K562 (cell line): ENCODE measurements around the gene CCDC136. TPM values are rescaled to one million over a fixed set of nuclear protein-coding genes. Genes with fewer than 3 reads are reported as not detected.

Source experiments
- BDP1 ChIP-seq: IDR thresholded peaks from 3 replicates; pipeline ENCODE4 v1.6.1; 2011; ENCODE audit not compliant: insufficient read length, insufficient read depth
- CCNT2 ChIP-seq: IDR thresholded peaks from 2 replicates; pipeline ENCODE4 v1.6.1; 2011; ENCODE audit warnings: borderline replicate concordance, low read depth, mild to moderate bottlenecking, moderate library complexity, mixed read lengths, low read length; ENCODE audit not compliant: insufficient read length; ENCODE audit errors: extremely low read depth
- ESRRB ChIP-seq: fragments of 250-450 bp; sonication (Bioruptor Pico); IDR thresholded peaks from 2 replicates; pipeline ENCODE4 v1.5.0; 2020; ENCODE audit warnings: mild to moderate bottlenecking, moderate library complexity, borderline replicate concordance
- GABPB2 ChIP-seq: fragments of 250-450 bp; sonication (Bioruptor Pico); conservative IDR thresholded peaks from 2 replicates; pipeline ENCODE4 v1.5.1; 2021; ENCODE audit warnings: mild to moderate bottlenecking
- HMG20B ChIP-seq: fragments of 250-450 bp; sonication (Bioruptor Pico); IDR thresholded peaks from 2 replicates; pipeline ENCODE4 v1.5.0; 2021; ENCODE audit warnings: mild to moderate bottlenecking
- MCM7 ChIP-seq, 2 experiments: fragments of 450-650 bp; IDR thresholded peaks; 2 replicates each; pipeline ENCODE4 v1.6.1; 2016 to 2018
- MTA2 ChIP-seq: fragments of 450-650 bp; IDR thresholded peaks from 2 replicates; pipeline ENCODE4 v1.6.1; 2016; ENCODE audit warnings: low read depth
- NFE2 ChIP-seq: IDR thresholded peaks from 2 replicates; pipeline ENCODE4 v1.6.1; 2014; ENCODE audit warnings: antibody characterized with exemption, low read depth
- NR3C1 ChIP-seq: sonication (generic); formaldehyde crosslinking; IDR thresholded peaks from 2 replicates; pipeline ENCODE4 v1.8.1; 2022; ENCODE audit warnings: missing genetic modification reagents
- RBBP5 ChIP-seq: fragments of 200-600 bp; sonication (generic); IDR thresholded peaks from 2 replicates; pipeline ENCODE4 v1.6.1; 2012; ENCODE audit warnings: borderline replicate concordance, mild to moderate bottlenecking, low read length, control low read depth, inconsistent platforms; ENCODE audit not compliant: insufficient read depth, poor library complexity, severe bottlenecking
- RBM25 ChIP-seq: fragments of 200-400 bp; formaldehyde crosslinking; IDR thresholded peaks from 2 replicates; pipeline ENCODE4 v1.6.1; 2018; ENCODE audit warnings: low read length, low read depth, moderate library complexity; ENCODE audit not compliant: severe bottlenecking
- TEAD1 ChIP-seq, 2 experiments: fragments of 450-650 bp in 1 of 2; sonication (generic) in 1 of 2; formaldehyde crosslinking; IDR thresholded peaks; 2 replicates each; pipeline versions ENCODE4 v1.4.0 to v1.8.0; 2020 to 2022; ENCODE audit warnings: mild to moderate bottlenecking in 2 of 2, missing genetic modification reagents in 1 of 2
- ZNF124 ChIP-seq: sonication (generic); formaldehyde crosslinking; IDR thresholded peaks from 2 replicates; pipeline ENCODE4 v1.8.1; 2022; ENCODE audit warnings: missing genetic modification reagents
- polyA plus RNA-seq, 8 experiments: library from polyadenylated mRNA; depleted of rRNA in 4 of 8; stranded (reverse) in 5 of 8; unstranded in 3 of 8; fragments of >200 nt; fragmentation: Nextera tagmentation in 2 of 8; fragmentation: Illumina TruSeq in 1 of 8; extraction: Ambion mirVana in 2 of 8; extraction: Trizol in 1 of 8; gene quantifications; 2 replicates each; pipeline versions ENCODE4 v1.2.1 to v1.2.3, GENCODE V29; 2011 to 2014; ENCODE audit warnings: inconsistent platforms in 1 of 8, missing spikeins in 1 of 8
- total RNA-seq, 7 experiments: library from RNA; depleted of rRNA in 6 of 7; stranded (reverse); fragments of >200 nt in 6 of 7; fragmentation: Illumina TruSeq in 2 of 7; extraction: Trizol in 2 of 7; gene quantifications; 2 replicates each; pipeline versions ENCODE4 v1.2.1 to v1.2.3, GENCODE V29; 2011 to 2021; ENCODE audit warnings: low replicate concordance in 1 of 7
- TF ChIP-seq, protein P1 (sequence below): fragments of 450-650 bp; IDR thresholded peaks from 2 replicates; pipeline ENCODE4 v1.6.1; 2017; ENCODE audit warnings: mild to moderate bottlenecking, moderate library complexity
- TF ChIP-seq, protein P2 (sequence below): sonication (generic); IDR thresholded peaks from 2 replicates; pipeline ENCODE4 v1.6.1; 2016
- TF ChIP-seq, protein P3 (sequence below), 2 experiments: fragments of 200-800 bp in 1 of 2; sonication (Bioruptor generic) in 1 of 2; sonication (generic) in 1 of 2; formaldehyde crosslinking in 1 of 2; IDR thresholded peaks in 1 of 2; conservative IDR thresholded peaks in 1 of 2; 2 replicates each; pipeline versions ENCODE4 v1.5.0 to v1.6.1; 2016 to 2020; ENCODE audit warnings: missing compliant biosample characterization in 1 of 2, missing genetic modification characterization in 1 of 2, missing genetic modification reagents in 1 of 2
- TF ChIP-seq, protein P4 (sequence below): fragments of 450-650 bp; formaldehyde crosslinking; IDR thresholded peaks from 2 replicates; pipeline ENCODE4 v1.4.0; 2020; ENCODE audit warnings: mild to moderate bottlenecking, mixed read lengths
- TF ChIP-seq, protein P5 (sequence below): fragments of 450-650 bp; IDR thresholded peaks from 2 replicates; pipeline ENCODE4 v1.6.1; 2016
- TF ChIP-seq, protein P6 (sequence below): sonication (generic); formaldehyde crosslinking; IDR thresholded peaks from 2 replicates; pipeline ENCODE4 v1.8.0; 2023; ENCODE audit warnings: mild to moderate bottlenecking, missing genetic modification reagents

CCDC136 gene
- total and polyA plus RNA-seq, 9 of the 15 experiments (the other 6 are each of a cell fraction or from before 2014, with no cell fraction given) = 2.4 to 40.8 (median 26.5) TPM

DNA sequence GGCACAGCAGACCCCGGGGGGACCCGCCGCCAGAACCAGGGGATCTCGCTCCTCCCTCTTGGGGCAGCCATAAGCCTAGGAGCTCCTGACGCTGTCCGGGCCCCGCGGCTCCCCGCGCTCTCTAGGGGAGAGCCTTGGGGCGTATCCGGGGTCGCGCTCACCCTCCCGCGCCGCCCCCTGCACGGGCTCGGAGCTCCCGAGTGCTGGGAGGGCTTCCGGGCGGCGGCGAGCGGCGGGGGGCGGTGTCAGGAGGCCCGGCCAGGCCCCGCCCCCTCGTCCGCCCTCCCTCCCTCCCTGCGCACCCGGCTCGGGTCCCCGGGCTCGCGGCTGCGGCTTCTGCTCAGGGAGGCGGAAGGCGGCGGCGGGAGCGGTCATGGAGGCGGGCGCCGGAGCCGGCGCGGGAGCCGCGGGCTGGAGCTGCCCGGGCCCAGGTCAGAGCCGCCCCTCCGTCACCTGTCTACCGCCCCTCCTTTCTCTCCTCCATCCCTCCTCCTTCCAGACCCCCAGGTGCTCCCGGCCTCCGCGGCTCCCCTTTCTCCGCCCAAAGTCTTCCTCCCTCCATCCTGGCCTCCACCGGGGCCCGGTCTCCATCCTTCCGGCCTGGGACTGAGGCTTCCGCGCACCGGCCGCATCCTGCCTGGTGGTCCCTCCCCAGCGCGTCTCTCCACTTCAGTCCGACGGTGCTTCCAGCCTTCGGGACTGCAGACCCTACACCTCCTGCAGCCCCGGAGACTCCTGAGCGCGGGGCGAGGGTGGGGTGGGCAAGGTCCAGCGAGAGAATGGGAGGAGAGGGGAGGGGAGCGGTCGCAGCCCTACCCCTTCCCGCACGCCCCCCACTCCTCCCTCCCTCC is at the start of gene CCDC136 (continued):
- TF ChIP-seq TEAD1 (CRISPR knock-in tag; IDR thresholded peaks at IDR 0.05) (no peak; a peak in 1 of 4 replicates), RBBP5 (peak; percentile 74), CCNT2 (peak; percentile 65), GABPB2 (CRISPR knock-in tag) (no peak), NR3C1 (CRISPR knock-in tag) (0 out of 2 replicates have a peak, but pooled peaks have one; percentile 51), HMG20B (CRISPR knock-in tag) (no peak), MCM7 (IDR thresholded peaks at IDR 0.05) (no peak), ESRRB (CRISPR knock-in tag) (no peak), BDP1 (no peak), MTA2 (no peak), RBM25 (peak; percentile 51), NFE2 (no peak), ZNF124 (no peak)
- TF ChIP-seq, protein P1, sequence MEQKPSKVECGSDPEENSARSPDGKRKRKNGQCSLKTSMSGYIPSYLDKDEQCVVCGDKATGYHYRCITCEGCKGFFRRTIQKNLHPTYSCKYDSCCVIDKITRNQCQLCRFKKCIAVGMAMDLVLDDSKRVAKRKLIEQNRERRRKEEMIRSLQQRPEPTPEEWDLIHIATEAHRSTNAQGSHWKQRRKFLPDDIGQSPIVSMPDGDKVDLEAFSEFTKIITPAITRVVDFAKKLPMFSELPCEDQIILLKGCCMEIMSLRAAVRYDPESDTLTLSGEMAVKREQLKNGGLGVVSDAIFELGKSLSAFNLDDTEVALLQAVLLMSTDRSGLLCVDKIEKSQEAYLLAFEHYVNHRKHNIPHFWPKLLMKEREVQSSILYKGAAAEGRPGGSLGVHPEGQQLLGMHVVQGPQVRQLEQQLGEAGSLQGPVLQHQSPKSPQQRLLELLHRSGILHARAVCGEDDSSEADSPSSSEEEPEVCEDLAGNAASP = no peak
- TF ChIP-seq, protein P2, sequence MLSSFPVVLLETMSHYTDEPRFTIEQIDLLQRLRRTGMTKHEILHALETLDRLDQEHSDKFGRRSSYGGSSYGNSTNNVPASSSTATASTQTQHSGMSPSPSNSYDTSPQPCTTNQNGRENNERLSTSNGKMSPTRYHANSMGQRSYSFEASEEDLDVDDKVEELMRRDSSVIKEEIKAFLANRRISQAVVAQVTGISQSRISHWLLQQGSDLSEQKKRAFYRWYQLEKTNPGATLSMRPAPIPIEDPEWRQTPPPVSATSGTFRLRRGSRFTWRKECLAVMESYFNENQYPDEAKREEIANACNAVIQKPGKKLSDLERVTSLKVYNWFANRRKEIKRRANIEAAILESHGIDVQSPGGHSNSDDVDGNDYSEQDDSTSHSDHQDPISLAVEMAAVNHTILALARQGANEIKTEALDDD = no peak
- TF ChIP-seq, protein P3, sequence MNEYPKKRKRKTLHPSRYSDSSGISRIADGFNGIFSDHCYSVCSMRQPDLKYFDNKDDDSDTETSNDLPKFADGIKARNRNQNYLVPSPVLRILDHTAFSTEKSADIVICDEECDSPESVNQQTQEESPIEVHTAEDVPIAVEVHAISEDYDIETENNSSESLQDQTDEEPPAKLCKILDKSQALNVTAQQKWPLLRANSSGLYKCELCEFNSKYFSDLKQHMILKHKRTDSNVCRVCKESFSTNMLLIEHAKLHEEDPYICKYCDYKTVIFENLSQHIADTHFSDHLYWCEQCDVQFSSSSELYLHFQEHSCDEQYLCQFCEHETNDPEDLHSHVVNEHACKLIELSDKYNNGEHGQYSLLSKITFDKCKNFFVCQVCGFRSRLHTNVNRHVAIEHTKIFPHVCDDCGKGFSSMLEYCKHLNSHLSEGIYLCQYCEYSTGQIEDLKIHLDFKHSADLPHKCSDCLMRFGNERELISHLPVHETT (CRISPR knock-in tag; conservative IDR thresholded peaks at IDR 0.05 in 1 of 2, IDR thresholded peaks at IDR 0.05 in 1 of 2) = peak in 1 of 2 experiments; percentile 51; a peak in 1 of 4 replicates
- TF ChIP-seq, protein P4, sequence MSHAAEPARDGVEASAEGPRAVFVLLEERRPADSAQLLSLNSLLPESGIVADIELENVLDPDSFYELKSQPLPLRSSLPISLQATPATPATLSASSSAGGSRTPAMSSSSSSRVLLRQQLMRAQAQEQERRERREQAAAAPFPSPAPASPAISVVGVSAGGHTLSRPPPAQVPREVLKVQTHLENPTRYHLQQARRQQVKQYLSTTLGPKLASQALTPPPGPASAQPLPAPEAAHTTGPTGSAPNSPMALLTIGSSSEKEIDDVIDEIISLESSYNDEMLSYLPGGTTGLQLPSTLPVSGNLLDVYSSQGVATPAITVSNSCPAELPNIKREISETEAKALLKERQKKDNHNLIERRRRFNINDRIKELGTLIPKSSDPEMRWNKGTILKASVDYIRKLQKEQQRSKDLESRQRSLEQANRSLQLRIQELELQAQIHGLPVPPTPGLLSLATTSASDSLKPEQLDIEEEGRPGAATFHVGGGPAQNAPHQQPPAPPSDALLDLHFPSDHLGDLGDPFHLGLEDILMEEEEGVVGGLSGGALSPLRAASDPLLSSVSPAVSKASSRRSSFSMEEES = no peak
- TF ChIP-seq, protein P5, sequence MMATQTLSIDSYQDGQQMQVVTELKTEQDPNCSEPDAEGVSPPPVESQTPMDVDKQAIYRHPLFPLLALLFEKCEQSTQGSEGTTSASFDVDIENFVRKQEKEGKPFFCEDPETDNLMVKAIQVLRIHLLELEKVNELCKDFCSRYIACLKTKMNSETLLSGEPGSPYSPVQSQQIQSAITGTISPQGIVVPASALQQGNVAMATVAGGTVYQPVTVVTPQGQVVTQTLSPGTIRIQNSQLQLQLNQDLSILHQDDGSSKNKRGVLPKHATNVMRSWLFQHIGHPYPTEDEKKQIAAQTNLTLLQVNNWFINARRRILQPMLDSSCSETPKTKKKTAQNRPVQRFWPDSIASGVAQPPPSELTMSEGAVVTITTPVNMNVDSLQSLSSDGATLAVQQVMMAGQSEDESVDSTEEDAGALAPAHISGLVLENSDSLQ = no peak
- TF ChIP-seq, protein P6, sequence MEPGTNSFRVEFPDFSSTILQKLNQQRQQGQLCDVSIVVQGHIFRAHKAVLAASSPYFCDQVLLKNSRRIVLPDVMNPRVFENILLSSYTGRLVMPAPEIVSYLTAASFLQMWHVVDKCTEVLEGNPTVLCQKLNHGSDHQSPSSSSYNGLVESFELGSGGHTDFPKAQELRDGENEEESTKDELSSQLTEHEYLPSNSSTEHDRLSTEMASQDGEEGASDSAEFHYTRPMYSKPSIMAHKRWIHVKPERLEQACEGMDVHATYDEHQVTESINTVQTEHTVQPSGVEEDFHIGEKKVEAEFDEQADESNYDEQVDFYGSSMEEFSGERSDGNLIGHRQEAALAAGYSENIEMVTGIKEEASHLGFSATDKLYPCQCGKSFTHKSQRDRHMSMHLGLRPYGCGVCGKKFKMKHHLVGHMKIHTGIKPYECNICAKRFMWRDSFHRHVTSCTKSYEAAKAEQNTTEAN (CRISPR knock-in tag) = no peak
